Muscle of back (tissue), 11 donors: ENCODE data around the gene ABHD12. TPM values are rescaled to one million over a fixed set of nuclear protein-coding genes. Genes with fewer than 3 reads are reported as not detected.
A peak's percentile ranks its signal among the peaks of the same experiment; 100 is the strongest.
"Not testable (repeated sequence)": the region's sequence is repeated elsewhere in the genome, so short reads cannot be mapped to it uniquely, and the experiment has no call there.

Experiments used
- DNase-seq, 3 donors: peaks; one replicate each; pipeline versions ENCODE4 v3.0.0 to v3.0.0-alpha.2; 2013
- polyA plus RNA-seq, 10 donors: library from polyadenylated mRNA; unstranded; fragments of 120-200 nt; gene quantifications; one replicate each; pipeline ENCODE4 v1.2.1, GENCODE V29; 2013; ENCODE audit not compliant: insufficient read length in 10 of 10

The ABHD12 gene
- polyA plus RNA-seq, 10 donors = 13.7 to 22.4 (median 17.6) TPM

DNA sequence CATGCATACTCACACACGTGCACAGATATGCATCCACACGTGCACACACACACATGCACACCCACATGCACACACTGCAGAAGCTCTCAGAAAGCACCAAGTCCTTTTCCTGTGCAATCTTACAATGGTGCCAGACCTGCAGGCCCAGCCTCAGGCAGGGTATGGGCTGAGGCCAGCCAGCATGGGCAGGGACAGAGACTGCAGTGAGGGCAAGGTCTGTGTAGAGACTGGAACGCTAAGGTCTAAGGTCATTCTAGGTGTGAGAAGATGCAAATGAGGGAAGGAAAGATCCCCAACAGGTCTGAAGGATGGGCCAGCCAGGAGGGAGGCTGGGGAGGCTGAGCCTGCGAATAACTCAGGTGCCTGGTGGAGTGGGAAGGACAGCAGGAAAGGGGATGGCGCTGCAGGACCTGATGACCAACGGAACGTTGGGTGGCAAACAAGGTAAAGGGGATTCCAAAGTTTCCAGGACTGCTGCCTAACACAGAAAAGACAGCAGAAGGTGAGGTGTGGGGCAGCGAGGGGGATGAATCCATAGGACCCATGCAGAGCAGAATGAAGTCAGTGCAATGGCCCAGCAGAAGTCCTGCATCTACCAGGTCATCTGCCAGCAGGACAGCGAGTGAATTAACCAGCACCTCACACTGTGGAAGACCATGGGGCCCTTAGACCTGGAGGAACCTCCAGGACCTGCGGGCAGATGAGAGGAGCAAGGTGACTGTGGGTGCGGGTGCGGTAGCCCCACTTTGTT lies 67.0 kb downstream of the ABHD12 start:
- DNase-seq = no peak

GRCh38 chr20:25321991-25322390 lies 68.6 kb downstream of the ABHD12 start:
- no peak for DNase-seq

GRCh38 chr20:25321262-25321831 lies 69.3 kb downstream of the ABHD12 start:
- DNase-seq = no peak

DNA sequence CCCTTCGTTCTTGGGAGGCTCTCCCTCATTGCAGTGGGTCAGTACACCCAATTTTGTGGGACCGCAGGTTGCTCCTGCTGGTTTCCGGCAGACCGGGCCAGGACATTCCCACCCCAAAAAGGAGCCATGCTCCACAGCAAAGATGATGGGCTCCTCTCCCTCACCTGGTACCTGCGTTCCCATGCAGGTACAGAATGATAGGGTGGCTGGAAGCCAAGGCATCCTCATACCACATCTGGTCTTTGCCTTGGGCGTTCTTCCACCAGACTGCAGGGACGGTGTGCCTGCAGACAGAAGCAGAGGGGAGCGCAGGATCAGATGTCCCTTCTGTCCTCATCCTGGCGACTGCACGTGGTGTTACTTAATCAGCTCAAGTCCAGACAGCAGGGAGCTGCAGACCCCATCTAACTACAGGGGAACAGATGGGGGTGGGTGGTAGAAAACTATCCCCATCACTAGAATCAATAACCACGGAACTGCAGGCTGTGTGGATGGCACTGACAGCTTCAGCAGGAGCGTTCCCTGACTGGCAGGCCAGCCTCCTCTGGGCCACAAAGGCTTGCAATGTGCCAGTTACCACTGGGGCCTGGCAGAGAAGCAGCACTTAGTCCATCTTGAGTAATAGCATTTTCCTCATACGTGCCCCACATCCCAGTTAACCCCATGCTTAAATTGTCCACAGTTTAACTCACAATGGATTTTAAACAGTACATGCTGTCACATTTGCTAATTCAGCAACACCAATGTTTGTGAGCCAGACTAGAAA lies 70.4 kb downstream of the ABHD12 start:
- DNase-seq = no peak

GRCh38 chr20:25319241-25320034 lies 71.2 kb downstream of the ABHD12 start:
- no peak for DNase-seq

- peak in 1 of 3 donors; percentile 34 for DNase-seq
These were observed 72.0 kb downstream of the ABHD12 start for GRCh38 chr20:25318471-25319240.

DNA sequence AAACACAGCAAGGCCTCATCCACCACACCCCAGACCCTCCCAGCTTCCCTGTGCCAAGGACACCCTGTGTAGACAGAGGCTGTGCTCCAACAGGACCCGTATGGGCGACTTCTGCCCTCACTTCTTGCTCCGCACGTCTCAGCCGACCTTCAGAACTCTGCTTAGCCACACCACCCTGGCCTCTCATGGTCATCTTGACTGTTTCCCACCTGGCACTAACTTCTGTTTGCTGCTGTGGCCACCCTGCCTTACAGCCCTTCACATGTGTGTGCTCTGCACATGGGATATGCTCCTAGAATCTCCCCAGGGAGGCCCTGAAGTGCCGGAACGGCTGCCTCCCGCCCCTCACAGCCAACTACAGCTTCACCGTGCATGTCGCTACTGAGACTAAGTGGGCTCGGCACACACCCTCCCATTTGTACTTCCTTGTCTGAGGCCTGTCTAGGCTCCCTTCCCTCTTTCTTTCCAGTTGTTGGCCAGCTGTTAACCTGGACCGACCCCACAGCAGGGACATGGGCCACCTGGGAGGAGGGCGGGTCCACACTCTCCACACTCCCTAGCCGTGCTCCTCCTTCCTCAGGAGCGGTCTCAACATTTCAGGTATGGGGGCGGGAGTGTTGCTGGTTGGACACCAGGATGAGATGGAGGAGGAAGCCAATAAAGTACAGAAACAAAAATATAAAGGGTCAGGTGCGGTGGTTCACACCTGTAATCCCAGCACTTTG lies 73.1 kb downstream of the ABHD12 start:
- DNase-seq = no peak

DNA sequence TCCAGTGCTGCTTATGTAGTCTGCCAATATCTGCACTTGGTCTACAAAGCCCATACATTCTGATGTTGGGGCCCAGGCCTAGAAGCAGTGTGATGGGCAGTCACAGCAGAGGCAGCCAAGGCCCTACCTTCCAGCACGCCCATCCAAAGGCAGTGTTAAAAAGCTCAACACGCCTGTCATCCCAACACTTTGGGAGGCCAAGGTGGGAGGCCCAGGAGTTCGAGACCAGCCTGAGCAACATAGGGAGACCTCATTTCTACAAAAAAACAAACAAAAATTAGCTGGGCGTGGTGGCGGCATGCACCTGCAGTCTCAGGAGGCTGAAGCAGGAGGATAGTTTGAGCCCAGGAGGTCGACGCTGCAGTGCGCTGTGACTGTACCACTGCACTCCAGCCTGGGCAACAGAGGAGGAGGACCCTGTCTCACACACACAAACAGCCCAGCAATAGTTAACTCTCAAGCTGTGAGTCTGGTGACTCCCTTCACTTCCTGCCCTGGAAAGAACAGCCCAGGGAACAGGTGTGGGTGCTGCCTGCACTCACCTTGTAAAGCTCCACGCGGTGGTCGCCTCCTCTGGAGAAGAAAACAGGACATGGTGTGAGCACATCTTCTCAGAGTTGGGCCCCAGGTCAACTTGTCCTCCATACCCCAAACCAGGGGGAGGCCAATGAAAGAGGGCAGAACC lies 74.0 kb downstream of the ABHD12 start:
- DNase-seq = no peak

DNA sequence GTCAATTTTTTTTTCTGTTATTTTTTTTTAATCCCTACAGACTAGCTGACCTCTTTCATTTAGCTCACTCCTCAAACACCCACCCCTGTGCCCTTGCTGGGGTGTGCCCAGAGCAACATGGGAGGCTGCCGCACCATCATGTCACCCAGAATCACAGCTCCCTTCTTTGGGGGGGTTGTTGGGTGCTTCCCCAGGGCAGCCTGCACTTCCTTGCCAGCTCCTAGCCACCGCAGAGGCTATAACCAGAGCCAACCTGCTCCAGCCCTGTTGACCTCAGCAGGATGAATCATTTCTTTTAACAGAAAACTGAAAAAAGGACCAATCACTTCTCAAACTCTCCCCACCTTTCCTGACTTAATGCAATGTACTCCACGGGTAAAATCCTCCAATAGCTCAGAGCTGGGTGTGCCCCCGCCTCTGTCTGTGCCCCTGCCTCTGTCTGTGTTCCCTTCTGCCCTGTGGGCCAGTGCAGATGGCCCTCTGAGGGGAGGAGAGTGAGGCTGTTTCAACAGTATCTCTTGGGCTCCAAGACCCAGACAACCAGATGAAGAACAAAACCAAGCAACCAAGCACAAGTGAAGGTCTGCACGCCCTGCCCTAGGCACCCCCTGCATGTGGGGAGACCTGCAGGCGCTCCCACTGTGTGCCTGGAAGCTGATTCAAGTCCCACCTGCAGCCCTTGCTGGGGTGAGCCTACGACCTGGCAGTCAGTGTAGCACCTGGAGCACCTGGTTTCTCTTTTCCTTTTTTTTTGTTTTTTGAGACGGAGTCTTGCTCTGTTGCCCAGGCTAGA lies 75.0 kb downstream of the ABHD12 start:
- DNase-seq = no peak

GRCh38 chr20:25314497-25315417 lies 75.9 kb downstream of the ABHD12 start:
- no peak for DNase-seq

- no peak for DNase-seq
These were observed 77.0 kb downstream of the ABHD12 start for GRCh38 chr20:25313593-25313992.

DNA sequence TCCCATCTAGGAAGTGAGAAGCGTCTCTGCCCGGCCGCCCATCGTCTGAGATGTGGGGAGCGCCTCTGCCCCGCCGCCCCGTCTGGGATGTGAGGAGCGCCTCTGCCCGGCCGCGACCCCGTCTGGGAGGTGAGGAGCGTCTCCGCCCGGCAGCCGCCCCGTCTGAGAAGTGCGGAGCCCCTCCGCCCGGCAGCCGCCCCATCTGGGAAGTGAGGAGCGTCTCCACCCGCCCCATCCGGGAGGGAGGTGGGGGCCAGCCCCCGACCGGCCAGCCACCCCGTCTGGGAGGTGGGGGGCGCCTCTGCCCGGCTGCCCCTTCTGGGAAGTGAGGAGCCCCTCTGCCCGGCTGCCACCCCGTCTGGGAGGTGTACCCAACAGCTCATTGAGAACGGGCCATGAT lies 77.9 kb downstream of the ABHD12 start:
- not testable (repeated sequence) for DNase-seq

DNA sequence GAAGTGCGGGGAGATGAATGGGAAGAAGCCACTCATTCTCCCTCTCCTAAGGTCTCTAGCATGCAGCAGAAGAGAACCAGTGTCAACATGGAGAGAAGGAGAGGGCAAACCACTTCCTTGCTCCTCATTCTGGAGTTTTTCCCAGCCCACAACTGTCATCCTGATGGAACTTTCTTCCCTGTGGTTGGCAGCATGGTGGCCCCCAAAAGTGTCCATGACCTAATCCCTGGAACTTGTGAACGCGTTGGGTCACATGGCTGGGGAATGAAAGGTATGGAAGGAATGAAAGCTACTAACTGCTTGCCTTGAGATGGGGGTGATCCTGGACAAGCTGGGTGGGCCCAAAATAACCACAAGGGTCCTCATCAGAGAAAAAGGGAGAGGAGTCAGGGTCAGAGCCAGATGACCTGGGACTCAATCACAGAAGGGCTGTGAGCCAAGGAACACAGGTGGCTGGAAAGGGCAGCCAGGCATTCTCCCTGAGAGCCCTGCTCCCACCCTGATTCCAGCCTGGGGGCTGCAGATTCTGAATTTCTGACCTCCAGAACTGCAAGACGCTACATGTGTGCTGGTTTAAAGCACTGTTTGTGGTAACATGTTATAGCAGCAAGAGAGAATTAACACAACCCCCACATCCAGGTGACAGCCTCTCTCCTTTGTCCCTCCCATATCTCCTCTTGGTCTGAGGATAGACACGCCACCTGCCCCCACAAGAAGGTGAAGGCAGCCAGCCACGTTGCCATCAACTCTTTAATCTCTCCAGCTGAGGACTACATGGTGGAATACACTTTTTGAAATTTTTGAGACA lies 79.5 kb downstream of the ABHD12 start:
- peak in 2 of 3 donors; percentile 47 to 87 for DNase-seq

GRCh38 chr20:25310268-25310920 lies 80.2 kb downstream of the ABHD12 start:
- peak; percentile 36 to 71 (median 60) for DNase-seq

- no peak for DNase-seq
These were observed 81.0 kb downstream of the ABHD12 start for GRCh38 chr20:25309395-25310267.
